GM12891 (cell line): ENCODE measurements around the gene FITM2.

Experiments used
- PAX5 ChIP-seq: IDR thresholded peaks from 2 replicates; pipeline ENCODE4 v1.6.1; 2011; ENCODE audit warnings: low read length, moderate library complexity, mild to moderate bottlenecking; ENCODE audit not compliant: insufficient read depth, severe bottlenecking
- POLR2A ChIP-seq: IDR thresholded peaks from 2 replicates; pipeline ENCODE4 v1.6.1; 2011; ENCODE audit warnings: low read depth, low read length, control low read depth
- POLR2AphosphoS5 ChIP-seq: IDR thresholded peaks from 2 replicates; pipeline ENCODE4 v1.6.1; 2011; ENCODE audit warnings: low read depth, low read length, control low read depth
- POU2F2 ChIP-seq: IDR thresholded peaks from 2 replicates; pipeline ENCODE4 v1.6.1; 2011; ENCODE audit warnings: low read depth, mild to moderate bottlenecking, control low read depth, low read length, moderate library complexity
- TAF1 ChIP-seq: IDR thresholded peaks from 2 replicates; pipeline ENCODE4 v1.6.1; 2011; ENCODE audit warnings: low read depth, low read length, control low read depth

- no peak for TF ChIP-seq TAF1
- no peak for TF ChIP-seq POLR2AphosphoS5
- TF ChIP-seq POLR2A: no peak
- no peak for TF ChIP-seq POU2F2
- TF ChIP-seq PAX5: no peak
These were observed 46.0 kb upstream of the FITM2 start for GRCh38 chr20:44357020-44357419.
